Heart right ventricle (tissue), 16 donors: Measurements from ENCODE around the gene ERBB4. TPM values are rescaled to one million over a fixed set of nuclear protein-coding genes. Genes with fewer than 3 reads are reported as not detected.

Experiments
- ATAC-seq, 8 donors: fragments of 200-7000 bp; cut with Tn5 transposase; one replicate each; pipeline ENCODE4 v1.9.1; 2020; ENCODE audit warnings: mild to moderate bottlenecking in 8 of 8, moderate library complexity in 8 of 8, moderate number of reproducible peaks in 1 of 8
- DNase-seq, 2 donors: peaks; one replicate each; pipeline ENCODE4 v3.0.0-alpha.2; 2020
- H3K27ac ChIP-seq, 10 donors: fragments of 200-600 bp; sonication (generic) in 2 of 10; one replicate each; pipeline versions ENCODE4 v1.5.0 to v1.8.0; 2020 to 2022; ENCODE audit warnings: mild to moderate bottlenecking in 3 of 10
- H3K27me3 ChIP-seq, 7 donors: fragments of 200-600 bp; one replicate each; pipeline ENCODE4 v1.8.0; 2021 to 2022; ENCODE audit warnings: mild to moderate bottlenecking in 2 of 7
- H3K36me3 ChIP-seq, 9 donors: fragments of 200-600 bp; sonication (generic) in 1 of 9; one replicate each; pipeline versions ENCODE4 v1.5.0 to v1.8.0; 2020 to 2022; ENCODE audit warnings: mild to moderate bottlenecking in 2 of 9
- H3K4me1 ChIP-seq, 9 donors: fragments of 200-600 bp; sonication (generic) in 1 of 9; one replicate each; pipeline versions ENCODE4 v1.5.0 to v1.8.0; 2020 to 2022; ENCODE audit warnings: mild to moderate bottlenecking in 4 of 9
- H3K4me3 ChIP-seq, 10 donors: fragments of 200-600 bp; sonication (generic) in 2 of 10; one replicate each; pipeline versions ENCODE4 v1.5.0 to v1.8.0; 2020 to 2022; ENCODE audit warnings: mild to moderate bottlenecking in 7 of 10, moderate library complexity in 2 of 10
- H3K9me3 ChIP-seq, 11 donors: fragments of 200-600 bp in 10 of 11; sonication (generic) in 2 of 11; one replicate each; pipeline versions ENCODE4 v1.5.0 to v1.8.0; 2013 to 2022; ENCODE audit warnings: mild to moderate bottlenecking in 2 of 11, control low read depth in 1 of 11, moderate library complexity in 1 of 11
- CTCF ChIP-seq, 9 donors: fragments of 200-600 bp; sonication (generic) in 2 of 9; IDR thresholded peaks; one replicate each; pipeline versions ENCODE4 v1.5.0 to v1.8.0; 2021 to 2022; ENCODE audit warnings: antibody characterized with exemption in 9 of 9, mild to moderate bottlenecking in 5 of 9, moderate library complexity in 1 of 9
- WGBS, 2 donors: extraction: QIAGEN DNeasy Blood & Tissue Kit; methylation state at CpG; one replicate each; pipeline ENCODE4 v1.1.7; 2013; ENCODE audit warnings: inconsistent platforms in 1 of 2; 5-methylcytosine and 5-hydroxymethylcytosine counted together
- intact Hi-C, 10 donors: fragments of 100-400 bp; cut with DNase I; formaldehyde crosslinking; loops; one replicate each; pipeline versions ENCODE4 v1.11.1 to v1.14.2; 2022
- microRNA-seq, 2 donors: library from miRNA; unstranded; fragments of <30 nt; microRNA quantifications; one replicate each; pipeline ENCODE4 v1.2.0, GENCODE V29; 2021
- polyA plus RNA-seq, 2 donors: library from polyadenylated mRNA; stranded (reverse); fragments of 200-250 nt; gene quantifications; one replicate each; pipeline ENCODE4 v1.2.3, GENCODE V29; 2013
- total RNA-seq, 10 donors: library from RNA; stranded (reverse); fragmentation: NEBNext Ultra II Directional in 3 of 10; extraction: Animal tissue kit (Norgen Biotek cat#: 25700) in 3 of 10; gene quantifications; one replicate each; pipeline versions ENCODE4 v1.2.1 to v1.2.4, GENCODE V29; 2021 to 2023
- donor health status: Arrhythmogenic right ventricular cardiomyopathy.
- donor health status: ischemic (EF 13 %, LVEDD 7.1; RV severe dilation, severe dysfunction).
- donor health status: healthy with polysubstance abuse.
- donor health status: DM: no; HTN: yes; CAD: no.
- donor health status: DM: no; HTN: no; CAD: no.
- donor health status: ischemic (EF 25% LVEDD 6.9; RV normal size, moderate dysfunction).
- donor health status: ischemic (EF 25% LVEDD 5.7; RV mildly dilated, moderate dysfunction).
- donor health status: healthy.
- donor health status: DM: yes; HTN: yes; CAD: no.
- donor health status: Ischemic cardiomyopathy.
- donor health status: ischemic (EF 35%, LVEDD 5.7; RV mildly dilated, moderate dysfunction).
- donor health status: nonischemic (EF 11% LVEDD 7.7; RV severe dilation, severe dysfunction).
- donor health status: DM: yes; HTN: yes; CAD: no.
- donor health status: PGD.
- donor health status: ischemic (EF 29% LVEDD 5.4; RV normal size, mild dysfunction).
- donor health status: nonischemic (EF 23%, LVEDD 6.1; RV moderate dilation, normal function).

ERBB4 gene
- total and polyA plus RNA-seq, 12 donors: 1.2 to 24.6 (median 16.1) TPM

- Histone ChIP-seq H3K4me3 (no peak overlapping the region), H3K27me3 (no peaks in the 10 kb centered on the region), H3K36me3 (no peaks in the 10 kb centered on the region), H3K4me1 (no peaks in the 10 kb centered on the region), H3K27ac (no peak overlapping the region), H3K9me3 (no peaks in the 10 kb centered on the region)
- 92% methylated on average over 10 of the region's 10 CpGs for WGBS, 2 donors
- no peak for TF ChIP-seq CTCF (IDR thresholded peaks at IDR 0.05)
- ATAC-seq (no peak), DNase-seq (no peak)
- intact Hi-C loops: no loop called here
These were observed 1208.7 kb downstream of the ERBB4 start for GRCh38 chr2:211329882-211330281.

GRCh38 chr2:211329421-211329820 is 1209.2 kb downstream of the ERBB4 start:
- Histone ChIP-seq H3K27ac (no peak overlapping the region), H3K9me3 (no peaks in the 10 kb centered on the region), H3K4me3 (no peak overlapping the region), H3K27me3 (no peaks in the 10 kb centered on the region), H3K4me1 (no peaks in the 10 kb centered on the region), H3K36me3 (no peaks in the 10 kb centered on the region)
- DNase-seq: no peak
- intact Hi-C loops: no loop called here
- 81 to 84% methylated on average over 4 of the region's 4 CpGs for WGBS, 2 donors
- no peak for TF ChIP-seq CTCF (IDR thresholded peaks at IDR 0.05)
- no peak for ATAC-seq

GRCh38 chr2:211328126-211328525 is 1210.5 kb downstream of the ERBB4 start:
- no peak for TF ChIP-seq CTCF (IDR thresholded peaks at IDR 0.05)
- intact Hi-C loops: no loop called here
- H3K4me1 ChIP-seq: no peaks in the 10 kb centered on the region
- no peak for DNase-seq
- H3K27ac ChIP-seq: no peak overlapping the region
- no peaks in the 10 kb centered on the region for H3K36me3 ChIP-seq
- WGBS, 2 donors: 80 to 90% methylated on average over 2 of the region's 2 CpGs
- H3K9me3 ChIP-seq: peaks cover 0 to 10% (median 0%) of the 10 kb centered on the region in 11 donors
- no peaks in the 10 kb centered on the region for H3K27me3 ChIP-seq
- ATAC-seq: no peak
- no peak overlapping the region for H3K4me3 ChIP-seq

Small RNAs within 50 kb of the gene (microRNA-seq; reads per million reads assigned to microRNA genes)
- 0 reads per million in 2 donors for gene MIR548F2
